H1 (cell line): ENCODE results near the gene ALK.

Source experiments
- CTCF ChIP-seq, 3 experiments: IDR thresholded peaks; 1 replicate in 2 of 3; 2 replicates in 1 of 3; pipeline versions ENCODE4 v1.5.1 to v1.6.1; 2011; ENCODE audit warnings: low read length in 3 of 3, mild to moderate bottlenecking in 3 of 3, inconsistent platforms in 2 of 3, low read depth in 1 of 3, moderate library complexity in 1 of 3; ENCODE audit not compliant: insufficient read depth in 1 of 3; ENCODE audit errors: control extremely low read depth in 1 of 3
- EZH2 ChIP-seq: fragments of 200-600 bp; sonication (generic); IDR thresholded peaks from 2 replicates; pipeline ENCODE4 v1.7.1; 2012; ENCODE audit warnings: low read depth, mild to moderate bottlenecking, moderate library complexity, low read length, inconsistent platforms; ENCODE audit not compliant: severe bottlenecking
- POLR2A ChIP-seq, 2 experiments: IDR thresholded peaks; 1 replicate in 1 of 2; 2 replicates in 1 of 2; pipeline ENCODE4 v1.6.1; 2011; ENCODE audit warnings: low read depth in 2 of 2, low read length in 2 of 2, mild to moderate bottlenecking in 2 of 2; ENCODE audit errors: control extremely low read depth in 1 of 2
- SIN3A ChIP-seq, 2 experiments: IDR thresholded peaks in 1 of 2; conservative IDR thresholded peaks in 1 of 2; 2 replicates each; pipeline ENCODE4 v1.6.1; 2011 to 2012; ENCODE audit warnings: low read length in 2 of 2, improper control_type of control experiment in 1 of 2, low read depth in 1 of 2, mild to moderate bottlenecking in 1 of 2
- SP1 ChIP-seq: IDR thresholded peaks from 2 replicates; pipeline ENCODE4 v1.6.1; 2011; ENCODE audit warnings: low read depth, low read length
- TCF12 ChIP-seq: IDR thresholded peaks from 2 replicates; pipeline ENCODE4 v1.6.1; 2011; ENCODE audit warnings: low read depth, mild to moderate bottlenecking, low read length
- YY1 ChIP-seq: IDR thresholded peaks from 2 replicates; pipeline ENCODE4 v1.6.1; 2011; ENCODE audit warnings: low read depth, mild to moderate bottlenecking, low read length

- TF ChIP-seq POLR2A (IDR thresholded peaks at IDR 0.05; ENCODE audit: control extremely low read depth in 1 of 2, low read depth in 2 of 2, low read length in 2 of 2) (no peak), YY1 (no peak), CTCF (IDR thresholded peaks at IDR 0.05; ENCODE audit: control extremely low read depth in 1 of 3, insufficient read depth in 1 of 3, low read depth in 1 of 3, low read length in 3 of 3) (no peak), SIN3A (conservative IDR thresholded peaks at IDR 0.05 in 1 of 2, IDR thresholded peaks at IDR 0.05 in 1 of 2; ENCODE audit: low read depth in 1 of 2, low read length in 2 of 2) (no peak), EZH2 (no peak), SP1 (no peak), TCF12 (no peak)
Observed at GRCh38 chr2:29617351-29617750, 304.0 kb downstream of the ALK start.
